GM19324 (cell line): ENCODE results near the gene TRIO.

Experiments
- ATAC-seq: cut with Tn5 transposase; IDR thresholded peaks from one replicate; pipeline ENCODE4 v1.9.1; 2021; ENCODE audit warnings: mild to moderate bottlenecking, moderate library complexity; ENCODE audit not compliant: unreplicated experiment, low FRiP score

TRIO gene

DNA sequence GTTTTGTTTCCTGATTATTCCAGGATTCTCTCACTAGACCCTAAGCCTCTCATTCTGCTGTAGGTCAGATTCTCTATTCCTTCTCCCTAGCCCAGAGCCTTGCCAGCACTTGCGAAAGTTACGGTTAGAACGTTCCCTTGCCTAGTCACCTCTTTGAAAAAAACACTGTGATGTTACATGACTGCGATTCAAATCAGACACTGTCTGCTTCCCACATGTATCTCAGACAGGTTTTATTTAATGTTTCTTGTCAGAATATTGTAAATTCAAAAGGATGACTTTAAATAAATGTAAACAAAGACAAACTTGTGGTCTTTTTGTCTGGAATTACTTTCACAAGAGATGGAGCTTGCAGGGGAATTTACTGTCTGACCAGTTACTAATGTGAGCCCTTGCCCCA, 322.0 kb downstream of the TRIO start:
- ATAC-seq, result no peak

DNA sequence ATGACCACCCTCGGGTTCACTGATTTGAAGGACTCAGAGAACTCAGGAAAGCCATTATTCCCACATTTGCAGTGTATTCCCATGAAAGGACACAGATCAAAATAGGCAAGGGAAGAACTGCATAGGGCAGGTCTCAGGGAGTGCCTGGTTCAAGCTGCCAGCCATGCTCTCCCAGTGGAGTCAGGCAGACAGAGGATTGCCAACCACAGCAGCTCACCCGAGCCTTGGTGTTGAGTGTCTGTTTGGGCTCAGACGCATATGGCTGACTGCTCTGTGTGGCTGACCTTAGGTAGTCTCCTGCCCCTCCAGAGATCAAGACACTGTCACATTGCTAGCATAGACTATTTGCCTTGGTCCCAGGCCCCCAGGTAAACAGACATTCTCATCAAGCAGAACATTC, 322.6 kb downstream of the TRIO start:
- ATAC-seq, result no peak

DNA sequence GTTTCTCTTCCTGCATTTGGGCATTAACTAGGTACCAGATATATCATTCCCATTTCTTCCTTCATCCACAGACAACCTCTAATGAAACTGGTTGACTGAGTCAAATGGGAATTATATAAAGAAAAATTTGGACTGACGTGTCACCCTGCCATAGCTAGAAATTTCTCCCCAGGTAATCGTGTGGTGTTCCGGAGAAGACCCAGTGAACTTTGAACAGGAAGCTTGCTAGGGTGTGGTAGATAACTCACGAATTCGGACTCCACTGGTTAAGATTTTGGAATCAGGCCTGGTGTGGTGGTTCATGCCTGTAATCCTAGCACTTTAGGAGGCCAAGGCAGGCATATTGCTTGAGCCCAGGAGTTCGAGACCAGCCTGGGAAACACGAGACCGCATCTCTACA, 324.1 kb downstream of the TRIO start:
- no peak for ATAC-seq

DNA sequence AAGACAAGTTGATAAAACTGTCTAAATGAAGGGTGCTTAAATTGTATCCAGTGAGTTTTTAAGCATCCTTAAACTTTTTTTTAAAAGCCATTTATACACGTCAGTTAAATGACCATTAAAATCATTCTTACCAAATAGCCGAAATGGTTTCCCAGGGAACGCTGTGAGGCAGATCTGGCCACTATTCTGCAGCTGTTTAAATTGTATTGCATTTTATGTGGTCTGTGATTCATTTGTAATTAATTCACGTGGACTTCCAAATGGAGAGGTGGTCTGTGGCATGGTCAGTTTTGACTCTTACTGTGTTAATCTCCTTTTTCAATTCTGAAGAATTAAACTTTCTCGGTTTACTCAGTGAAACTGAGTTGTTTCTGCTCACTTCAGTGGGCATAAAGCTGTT, 324.7 kb downstream of the TRIO start:
- no peak for ATAC-seq

DNA sequence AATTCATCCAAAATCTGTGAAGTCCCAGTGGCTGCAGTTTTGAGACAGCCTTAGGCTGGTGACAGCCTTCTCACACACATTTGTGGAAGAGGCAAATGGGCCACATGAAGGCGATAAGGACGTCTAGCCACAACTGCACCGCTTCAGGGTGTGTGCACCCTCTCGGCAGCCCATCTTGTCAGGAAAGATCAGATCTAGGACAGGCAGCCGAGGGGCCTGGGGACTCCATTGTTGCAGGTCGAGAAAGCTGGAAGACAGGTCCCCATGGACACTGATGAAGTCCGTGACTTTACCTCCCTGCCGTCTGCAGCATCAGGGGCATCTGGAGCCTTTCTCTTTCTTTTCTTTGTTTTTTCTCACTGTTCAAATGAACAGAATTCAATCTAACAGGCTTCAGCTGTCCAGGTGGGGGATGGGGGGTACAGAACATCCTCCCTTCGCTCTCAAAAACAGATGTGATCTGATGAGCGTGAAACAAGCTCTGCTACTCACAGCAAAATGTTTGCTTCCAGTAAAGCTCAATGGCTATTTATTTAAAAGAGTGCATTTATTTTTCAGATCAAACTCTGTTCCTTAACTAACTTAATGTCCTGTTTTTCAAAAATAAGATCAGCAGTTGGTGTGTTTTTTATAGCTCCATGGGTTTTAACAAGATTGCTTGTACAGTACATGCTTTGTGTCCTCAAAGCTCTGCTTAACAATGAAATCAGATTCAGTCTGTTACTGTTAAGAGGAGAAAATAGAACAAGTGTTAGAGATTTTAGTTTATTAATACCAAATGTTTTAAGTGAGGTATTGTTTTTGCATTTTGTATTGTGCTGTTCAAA, 326.6 kb downstream of the TRIO start:
- ATAC-seq, result no peak

DNA sequence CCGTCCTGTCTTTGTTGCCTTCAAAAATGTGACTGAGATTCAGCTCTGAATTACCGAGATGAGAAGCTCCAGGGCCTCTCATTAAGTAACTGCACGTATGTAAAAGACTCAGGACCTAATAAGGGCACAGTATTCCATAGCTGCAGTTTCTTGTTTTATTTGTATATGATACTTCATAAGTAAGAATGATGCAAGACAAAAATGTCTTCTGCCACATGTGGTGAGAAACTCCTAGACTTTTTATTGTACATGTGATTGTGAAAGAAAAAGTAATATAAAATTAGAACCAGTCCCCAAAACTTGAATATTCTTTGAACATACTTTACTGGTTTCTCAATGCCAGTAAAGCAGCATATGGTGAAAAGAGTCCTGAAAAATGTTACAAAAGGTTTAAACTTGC, 328.4 kb downstream of the TRIO start:
- ATAC-seq, result no peak

DNA sequence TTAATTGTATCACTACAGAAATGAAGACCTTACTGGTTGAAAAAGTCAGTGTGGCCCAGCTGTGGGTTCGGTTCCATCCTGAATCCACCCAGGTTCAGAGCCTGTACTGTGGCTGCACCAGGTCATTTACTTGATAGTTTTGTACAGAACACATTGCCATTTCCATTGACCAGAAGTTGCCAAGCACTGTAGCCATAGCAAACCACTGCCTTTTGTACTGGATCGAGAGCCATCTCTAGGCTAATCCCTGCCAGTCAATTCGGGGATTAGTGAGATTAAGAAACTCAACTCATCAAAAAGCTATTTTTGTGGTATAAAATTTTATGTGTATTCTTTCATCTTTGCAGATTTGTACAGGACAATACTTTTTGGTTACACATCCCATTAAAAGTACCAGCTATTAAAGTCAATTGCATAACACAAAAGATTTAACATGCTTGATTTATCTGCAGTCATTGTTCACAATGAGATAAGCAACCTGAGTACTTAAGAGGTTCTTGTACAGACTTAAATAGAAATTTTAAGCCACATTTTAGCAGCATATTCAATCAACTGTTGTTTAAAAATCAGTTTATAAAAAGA, 329.9 kb downstream of the TRIO start:
- no peak for ATAC-seq

DNA sequence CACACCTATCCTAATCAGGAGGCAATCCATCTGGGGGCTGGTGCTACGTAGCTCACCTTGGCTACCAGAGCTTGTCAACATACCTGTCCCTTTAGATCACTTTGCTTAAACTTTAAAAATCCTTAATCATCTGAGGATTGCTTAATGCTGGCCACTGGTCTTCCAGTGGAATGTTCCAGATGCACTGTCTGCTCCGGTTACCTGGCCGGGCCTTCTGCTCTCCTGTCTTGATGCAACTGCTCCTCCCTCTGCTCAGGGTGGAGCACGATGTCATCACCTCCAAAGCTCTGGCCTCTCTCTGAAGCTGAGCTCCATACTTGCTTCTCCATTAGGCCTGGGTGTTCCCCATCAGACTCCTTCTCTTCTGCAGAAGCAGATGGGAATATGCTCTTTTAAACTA, 331.9 kb downstream of the TRIO start:
- no peak for ATAC-seq

DNA sequence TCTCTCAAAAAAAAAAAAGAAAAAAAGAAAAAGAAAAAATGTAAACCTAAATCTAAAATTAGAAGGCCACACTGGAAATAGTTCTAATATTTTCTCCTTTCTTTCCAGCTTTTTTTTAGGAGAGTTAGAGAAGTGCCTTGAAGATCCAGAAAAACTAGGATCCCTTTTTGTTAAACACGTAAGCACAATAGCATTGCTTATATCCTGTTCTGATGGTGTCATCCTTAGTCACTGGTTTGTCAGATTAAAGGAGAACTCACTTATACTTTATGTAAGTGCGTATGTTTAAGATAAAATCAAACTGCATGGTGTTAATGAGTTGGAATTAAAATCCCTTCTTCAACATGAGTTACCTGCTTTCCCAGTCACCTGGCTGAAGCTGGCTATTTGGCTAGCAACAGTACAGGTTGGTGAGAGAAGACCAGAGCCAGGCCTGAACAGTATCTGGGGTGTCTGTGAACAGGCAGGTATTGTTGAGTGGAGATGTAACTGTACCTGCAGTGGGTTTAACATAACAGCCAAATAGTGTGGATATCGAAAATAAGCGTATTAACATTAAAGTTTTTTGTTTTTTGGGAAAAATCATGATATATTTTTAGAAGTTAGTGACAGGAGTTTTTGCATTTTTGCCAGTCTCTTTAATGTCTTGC, 333.8 kb downstream of the TRIO start:
- no peak for ATAC-seq

DNA sequence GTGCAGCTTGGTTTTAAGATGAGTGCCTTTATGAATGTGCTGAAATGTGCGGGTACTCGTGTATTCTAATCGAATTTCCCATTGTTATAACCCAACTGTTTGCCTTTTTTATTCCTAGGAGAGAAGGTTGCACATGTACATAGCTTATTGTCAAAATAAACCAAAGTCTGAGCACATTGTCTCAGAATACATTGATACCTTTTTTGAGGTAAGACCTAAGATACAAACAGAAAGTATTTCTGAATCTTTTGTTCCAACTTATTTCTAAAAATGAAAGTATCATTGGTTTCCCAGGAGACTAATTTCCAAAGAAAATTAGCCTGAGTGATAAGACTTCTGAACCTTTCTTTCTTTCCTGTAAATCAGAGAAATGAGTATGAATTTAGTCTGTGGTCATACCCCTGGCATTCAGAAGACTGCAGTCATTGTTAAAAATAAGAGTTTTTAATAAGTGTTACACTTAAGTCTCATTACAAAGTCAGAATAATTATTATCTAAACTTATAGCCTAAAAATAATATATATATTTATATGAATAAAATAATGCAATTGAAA, 336.1 kb downstream of the TRIO start:
- no peak for ATAC-seq

DNA sequence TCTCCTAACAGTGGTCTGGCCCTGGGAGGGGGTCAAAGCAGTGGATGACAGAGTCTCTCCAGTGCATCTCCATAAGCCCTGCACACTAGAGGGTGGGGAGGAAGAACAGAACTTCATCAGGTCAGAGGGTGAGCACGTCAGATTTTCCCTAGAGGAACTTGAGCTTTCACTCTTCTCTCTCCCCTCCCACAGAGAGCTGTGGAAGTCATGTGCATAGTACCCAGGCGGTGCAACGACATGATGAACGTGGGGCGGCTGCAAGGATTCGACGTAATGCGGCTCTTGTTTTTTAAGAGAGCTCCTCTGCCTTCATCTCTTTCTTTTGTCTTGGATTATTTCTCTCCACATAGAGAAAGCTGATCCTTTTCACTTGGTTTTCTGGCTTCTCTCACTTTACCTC, 338.2 kb downstream of the TRIO start:
- ATAC-seq, result no peak

DNA sequence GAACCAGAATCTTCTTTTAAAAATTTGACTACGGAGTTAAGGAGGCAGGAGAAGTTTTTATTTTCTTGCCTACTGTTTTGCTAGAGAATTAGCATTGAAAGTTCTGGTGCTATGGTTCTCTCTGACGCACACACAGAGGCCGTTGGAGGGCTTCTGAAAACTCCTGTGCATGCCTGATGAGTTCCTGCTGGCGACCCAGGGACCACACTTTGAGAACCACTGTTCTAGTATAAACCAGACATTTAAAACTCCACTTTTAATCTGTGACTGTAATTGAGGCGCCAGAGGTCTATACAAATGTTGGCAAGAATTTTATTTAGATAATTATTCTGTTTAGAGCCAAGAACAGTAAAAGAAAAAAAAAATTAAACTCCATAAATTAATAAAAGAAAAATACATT, 338.9 kb downstream of the TRIO start:
- no peak for ATAC-seq

DNA sequence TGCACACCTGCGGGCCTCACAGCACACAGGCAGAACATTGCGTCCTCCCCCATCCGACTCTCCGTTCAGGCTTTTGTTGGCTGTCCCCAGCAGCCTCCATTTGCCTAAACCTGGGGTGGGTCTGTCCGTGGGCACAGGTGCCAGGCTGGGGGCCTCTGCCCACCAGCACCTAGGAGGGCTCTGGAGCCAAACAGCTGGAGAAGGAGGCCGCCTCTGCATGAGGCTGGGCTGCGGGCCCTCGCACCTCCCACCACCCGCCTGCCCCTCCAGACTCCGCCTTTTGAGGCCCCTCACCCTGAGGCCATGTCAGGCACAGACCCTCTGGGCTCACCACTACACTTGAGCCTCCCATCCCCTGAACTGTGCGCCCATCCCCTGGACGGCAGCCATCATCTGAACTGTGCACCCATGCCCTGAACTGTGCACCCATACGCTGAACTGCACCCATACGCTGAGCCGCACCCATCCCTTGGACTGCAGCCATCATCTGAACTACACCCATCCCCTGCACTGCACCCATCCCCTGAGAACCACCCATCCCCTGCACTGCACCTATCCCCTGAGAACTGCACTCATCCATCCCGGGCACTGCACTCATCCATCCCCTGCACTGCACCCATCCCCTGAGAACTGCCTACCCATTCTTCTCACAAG, 340.5 kb downstream of the TRIO start:
- ATAC-seq, result no peak

DNA sequence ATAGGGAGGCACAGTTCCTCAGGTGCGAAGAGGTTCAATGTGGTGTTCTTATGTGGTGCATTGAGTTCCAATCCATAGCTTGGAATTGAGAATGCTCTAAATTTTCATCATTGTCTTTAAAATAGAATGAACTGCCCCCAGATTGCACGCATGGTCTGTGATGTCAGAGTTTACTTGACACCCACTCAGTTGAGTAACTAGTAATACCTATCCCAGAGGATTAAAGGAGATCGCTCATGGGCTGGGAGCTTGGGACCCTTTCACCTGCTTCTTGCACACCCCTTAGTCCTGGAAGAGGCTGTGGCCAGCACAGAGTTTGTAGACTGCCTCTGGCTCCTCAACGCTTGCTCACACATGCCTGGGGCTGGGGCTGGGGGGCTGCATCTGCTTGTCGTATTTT, 343.3 kb downstream of the TRIO start:
- ATAC-seq, result no peak

DNA sequence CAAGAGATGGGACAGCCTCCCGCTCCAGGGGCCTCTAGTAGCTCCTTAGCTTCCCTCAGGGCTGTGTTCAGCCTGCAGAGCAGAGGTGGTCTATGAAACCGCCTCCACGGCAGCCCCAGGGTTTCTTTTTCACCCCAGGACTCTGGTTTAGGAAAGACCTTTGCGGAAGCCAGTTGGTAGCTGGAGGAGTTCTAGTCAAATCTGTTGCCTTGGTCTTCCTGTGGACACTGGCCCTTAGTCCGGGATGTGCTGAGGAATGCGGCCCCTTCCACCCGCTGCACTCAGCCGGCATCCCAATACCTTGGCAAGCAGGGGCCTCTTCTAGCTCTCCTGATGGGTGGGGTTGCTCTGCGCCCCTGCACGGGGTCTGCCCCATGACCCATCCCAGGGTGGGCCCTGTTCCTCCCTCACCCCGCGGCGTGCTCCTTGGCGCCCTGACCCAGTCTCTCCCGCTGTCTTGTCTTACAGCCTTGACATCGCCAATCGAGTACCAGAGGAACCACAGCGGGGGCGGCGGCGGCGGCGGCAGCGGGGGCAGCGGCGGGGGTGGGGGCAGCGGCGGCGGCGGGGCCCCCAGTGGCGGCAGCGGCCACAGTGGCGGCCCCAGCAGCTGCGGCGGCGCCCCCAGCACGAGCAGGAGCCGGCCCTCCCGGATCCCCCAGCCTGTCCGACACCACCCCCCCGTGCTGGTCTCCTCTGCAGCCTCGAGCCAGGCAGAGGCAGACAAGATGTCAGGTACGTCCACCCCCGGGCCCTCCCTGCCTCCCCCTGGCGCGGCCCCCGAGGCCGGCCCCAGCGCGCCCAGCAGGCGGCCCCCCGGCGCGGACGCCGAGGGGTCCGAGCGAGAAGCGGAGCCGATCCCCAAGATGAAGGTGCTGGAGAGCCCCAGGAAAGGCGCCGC, 344.1 kb downstream of the TRIO start:
- no peak for ATAC-seq

DNA sequence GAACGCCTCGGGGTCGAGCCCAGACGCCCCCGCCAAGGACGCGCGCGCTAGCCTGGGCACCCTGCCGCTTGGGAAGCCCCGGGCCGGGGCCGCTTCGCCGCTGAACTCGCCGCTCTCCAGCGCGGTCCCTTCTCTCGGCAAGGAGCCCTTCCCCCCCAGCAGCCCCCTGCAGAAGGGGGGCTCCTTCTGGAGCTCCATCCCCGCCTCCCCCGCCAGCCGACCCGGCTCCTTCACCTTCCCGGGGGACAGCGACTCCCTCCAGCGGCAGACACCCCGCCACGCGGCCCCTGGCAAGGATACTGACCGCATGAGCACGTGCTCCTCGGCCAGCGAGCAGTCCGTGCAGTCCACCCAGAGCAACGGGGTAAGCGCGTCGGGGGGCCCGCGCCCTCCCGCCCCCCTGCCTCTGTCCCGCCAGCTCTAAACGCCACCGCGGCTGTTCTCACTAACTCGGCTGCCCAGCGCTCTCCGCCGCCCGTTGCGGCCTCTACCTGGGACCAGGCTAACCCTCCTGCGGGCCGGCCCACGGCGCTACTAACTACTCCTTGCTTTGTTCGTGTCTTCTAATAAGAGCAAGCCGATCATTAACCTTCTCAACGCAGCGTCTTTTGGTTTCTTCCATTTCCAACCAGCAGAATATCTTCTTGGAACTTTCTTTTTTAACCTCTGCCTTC, 344.9 kb downstream of the TRIO start:
- ATAC-seq, result no peak

DNA sequence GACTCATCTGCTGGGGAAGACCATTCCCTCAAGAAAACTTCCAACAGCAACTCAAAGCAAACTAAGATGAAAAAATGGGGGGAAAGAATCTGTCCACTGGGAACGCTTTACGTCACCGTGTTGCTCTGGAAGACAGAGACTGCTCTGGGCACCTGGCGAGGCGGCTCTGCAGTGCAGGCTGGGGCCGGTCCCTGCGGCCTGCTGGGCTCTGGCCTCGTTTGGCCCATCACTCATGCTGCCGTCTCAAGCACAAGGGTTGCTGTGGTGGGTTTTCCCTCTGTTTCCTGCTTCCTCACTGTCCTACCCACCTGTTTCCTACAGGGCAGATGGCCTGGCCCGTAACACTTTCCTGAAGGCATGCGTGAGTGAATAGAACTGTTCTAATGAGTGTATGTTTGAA, 345.6 kb downstream of the TRIO start:
- no peak for ATAC-seq

DNA sequence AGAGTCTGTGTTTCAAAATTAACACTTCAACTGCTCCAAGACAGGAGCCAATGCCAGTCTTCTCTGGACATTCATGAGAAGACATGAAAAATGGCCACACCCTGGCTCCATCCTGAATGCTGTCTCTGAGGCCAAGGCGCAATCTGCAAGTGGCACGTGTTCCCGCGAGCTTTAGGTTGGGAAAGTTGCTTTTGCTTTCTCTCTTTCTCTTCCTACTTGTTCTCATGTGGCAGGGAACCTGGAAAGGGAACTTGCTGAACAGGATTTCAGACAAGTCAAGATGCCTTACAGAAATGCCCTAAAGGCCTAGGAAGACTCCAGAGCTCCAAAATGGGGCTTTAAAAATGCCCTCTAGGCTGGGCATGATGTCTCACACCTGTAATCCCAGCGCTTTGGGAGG, 346.5 kb downstream of the TRIO start:
- no peak for ATAC-seq

DNA sequence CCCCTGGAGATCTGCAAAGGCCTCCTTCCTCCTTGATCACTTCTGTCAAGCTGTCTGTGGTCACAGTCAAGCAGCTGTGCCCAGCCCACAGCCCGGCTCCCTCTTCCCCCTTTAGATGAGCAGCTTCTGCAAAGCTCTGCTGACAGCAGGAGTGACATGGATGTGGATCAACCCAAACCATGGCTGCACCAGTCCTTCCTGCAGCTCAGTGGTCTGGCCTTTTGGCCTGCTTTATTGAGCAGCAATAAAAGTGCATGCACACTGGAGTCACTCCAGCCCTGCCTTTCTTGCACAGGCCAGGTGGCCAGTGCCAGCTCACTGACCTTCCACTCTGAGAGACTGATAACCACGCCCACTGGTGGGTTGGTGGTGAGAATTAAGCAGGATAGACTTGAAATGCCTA, 347.2 kb downstream of the TRIO start:
- no peak for ATAC-seq
